ENCODE results near the gene SIGLEC5.

GRCh38 chr19:51573331-51573730 lies 56.9 kb downstream of the SIGLEC5 start:
- TF ChIP-seq CTCF (IDR thresholded peaks at IDR 0.05) (no peak), POLR2A (IDR thresholded peaks at IDR 0.05) (no peak)
